Activated CD8-positive, alpha-beta memory T cell treated with anti-CD3 and anti-CD28 coated beads, Interleukin-2, amount 50 U/mL, for 24 hours (primary cell): Measurements from ENCODE around the gene PAOX.
"Not testable (repeated sequence)": the region's sequence is repeated elsewhere in the genome, so short reads cannot be mapped to it uniquely, and the experiment has no call there.

ENCODE experiments used
- DNase-seq: peaks from one replicate; pipeline ENCODE4 v3.0.0-alpha.2; 2020; ENCODE audit errors: extremely low read depth

Gene PAOX

DNA sequence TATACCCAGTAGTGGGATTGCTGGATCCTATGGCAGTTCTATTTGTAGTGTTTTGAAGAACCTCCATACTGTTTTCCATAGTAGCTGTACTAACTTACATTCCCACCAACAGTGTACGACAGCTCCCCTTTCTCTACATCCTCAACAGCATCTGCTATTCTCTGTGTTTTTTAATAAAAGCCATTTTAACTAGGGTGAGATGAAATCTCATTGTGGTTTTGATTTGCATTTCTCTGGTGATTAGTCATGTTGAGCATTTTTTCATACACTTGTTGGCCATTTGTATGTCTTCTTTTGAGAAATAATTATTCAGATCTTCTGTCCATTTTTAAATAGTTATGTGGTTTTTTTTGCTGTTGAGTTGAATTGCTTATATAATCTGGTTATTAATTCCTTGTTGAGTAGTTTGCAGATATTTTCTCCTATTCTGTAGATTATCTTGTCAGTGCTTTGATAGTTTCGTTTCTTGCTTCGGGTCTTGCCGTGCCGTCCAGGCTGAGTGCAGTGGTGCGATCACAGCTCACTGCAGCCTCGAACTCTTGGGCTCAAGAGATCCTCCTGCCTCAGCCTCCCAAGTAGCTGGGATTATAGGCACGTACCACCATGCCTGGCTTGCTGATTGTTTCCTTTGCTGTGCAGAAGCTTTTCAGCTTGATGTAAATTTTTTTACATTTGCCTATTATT is 26.9 kb downstream of the PAOX start:
- no peak for DNase-seq

DNA sequence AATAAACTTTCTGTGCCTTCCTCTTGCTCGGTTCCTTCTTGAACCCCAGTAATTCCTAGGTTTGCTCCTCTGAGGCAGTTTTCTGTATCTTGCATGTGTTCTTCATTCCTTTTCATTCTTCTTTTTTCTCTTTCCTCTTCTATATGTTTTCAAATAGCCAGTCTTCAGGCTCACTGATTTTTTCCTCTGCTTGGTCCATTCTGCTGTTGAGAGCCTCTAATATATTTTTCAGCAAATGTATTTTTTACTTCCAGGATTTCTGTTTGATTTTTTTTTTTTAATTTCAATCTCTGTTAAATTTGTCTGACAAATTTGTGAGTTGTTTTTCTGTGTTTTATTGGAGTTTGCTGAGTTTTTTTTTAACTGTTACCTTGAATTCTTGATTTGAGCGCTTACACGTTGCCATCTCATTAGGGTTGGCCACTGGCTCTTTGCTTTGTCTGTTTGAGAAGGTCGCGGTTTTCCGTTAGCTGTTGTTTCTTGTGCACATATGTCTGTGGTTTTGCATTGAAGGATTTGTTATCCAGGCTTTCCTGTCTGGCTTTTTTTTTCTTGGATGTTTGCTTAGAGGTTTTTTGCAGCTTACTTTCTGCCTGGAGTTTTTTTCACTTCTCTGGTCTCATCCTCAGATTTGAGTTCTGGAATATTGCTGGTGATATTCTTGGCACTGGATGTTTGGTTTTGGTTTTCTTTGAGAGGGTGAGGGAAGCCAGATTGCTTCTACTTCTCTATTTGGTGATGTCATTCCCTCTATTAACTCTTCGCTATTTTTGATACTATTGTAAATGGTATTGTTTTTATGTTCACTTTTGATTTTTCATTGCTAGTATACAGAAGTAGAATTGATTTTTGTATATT is 32.7 kb downstream of the PAOX start:
- DNase-seq: no peak

GRCh38 chr10:133412381-133412711 is 33.3 kb downstream of the PAOX start:
- no peak for DNase-seq

- DNase-seq: not testable (repeated sequence)
These were observed 35.3 kb downstream of the PAOX start for GRCh38 chr10:133414401-133414800.

DNA sequence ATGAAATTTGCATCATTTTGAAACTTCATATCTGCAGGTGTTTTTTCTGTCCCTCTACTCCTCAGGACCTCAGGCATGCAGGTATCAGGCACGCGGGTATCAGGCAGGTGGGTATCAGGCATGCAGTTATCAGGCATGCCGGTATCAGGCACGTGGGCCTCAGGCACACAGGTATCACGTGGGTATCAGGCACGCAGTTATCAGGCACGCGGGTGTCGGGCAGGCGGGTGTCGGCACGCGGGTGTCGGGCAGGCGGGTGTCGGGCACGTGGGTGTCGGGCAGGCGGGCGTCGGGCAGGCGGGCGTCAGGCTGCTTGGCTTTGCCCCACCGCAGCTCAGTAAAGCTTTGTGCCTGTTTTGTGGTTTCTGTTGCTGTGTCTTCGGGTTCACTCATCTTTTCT is 36.7 kb downstream of the PAOX start:
- no peak for DNase-seq

DNA sequence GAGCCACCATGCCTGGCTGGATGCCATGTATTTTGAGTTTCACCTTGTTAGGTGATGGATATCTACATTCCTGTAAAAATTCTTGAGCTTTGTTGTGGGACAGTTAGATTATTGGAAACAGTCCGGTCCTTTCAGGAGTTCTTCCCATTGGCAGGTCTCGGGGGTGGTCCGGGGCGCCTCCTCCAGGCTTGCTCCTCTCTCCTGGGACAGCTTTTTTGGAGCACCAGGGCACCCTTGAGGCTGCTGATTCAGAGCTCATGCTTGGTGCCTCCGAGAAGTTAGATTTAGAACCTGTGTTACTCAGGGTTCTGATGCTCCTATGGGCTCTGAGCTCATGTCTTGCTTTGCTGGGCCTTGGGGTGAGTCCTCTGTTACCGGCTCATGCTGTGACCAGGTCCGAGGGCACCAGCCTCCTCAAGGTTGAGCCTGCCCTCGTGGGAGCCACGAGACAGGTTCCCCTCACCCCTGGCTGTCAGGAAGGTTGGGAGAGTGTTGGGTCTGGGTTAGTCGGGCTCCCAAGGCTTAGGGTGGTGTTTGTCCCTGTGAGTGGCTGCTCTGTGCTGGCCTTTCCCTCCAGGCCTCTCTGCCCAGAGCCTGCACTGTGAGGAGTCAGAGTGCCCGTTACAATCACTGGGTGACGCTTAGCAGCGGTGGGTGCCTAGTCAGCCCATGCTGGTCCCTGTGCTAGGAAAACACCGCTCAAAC is 39.4 kb downstream of the PAOX start:
- no peak for DNase-seq

DNA sequence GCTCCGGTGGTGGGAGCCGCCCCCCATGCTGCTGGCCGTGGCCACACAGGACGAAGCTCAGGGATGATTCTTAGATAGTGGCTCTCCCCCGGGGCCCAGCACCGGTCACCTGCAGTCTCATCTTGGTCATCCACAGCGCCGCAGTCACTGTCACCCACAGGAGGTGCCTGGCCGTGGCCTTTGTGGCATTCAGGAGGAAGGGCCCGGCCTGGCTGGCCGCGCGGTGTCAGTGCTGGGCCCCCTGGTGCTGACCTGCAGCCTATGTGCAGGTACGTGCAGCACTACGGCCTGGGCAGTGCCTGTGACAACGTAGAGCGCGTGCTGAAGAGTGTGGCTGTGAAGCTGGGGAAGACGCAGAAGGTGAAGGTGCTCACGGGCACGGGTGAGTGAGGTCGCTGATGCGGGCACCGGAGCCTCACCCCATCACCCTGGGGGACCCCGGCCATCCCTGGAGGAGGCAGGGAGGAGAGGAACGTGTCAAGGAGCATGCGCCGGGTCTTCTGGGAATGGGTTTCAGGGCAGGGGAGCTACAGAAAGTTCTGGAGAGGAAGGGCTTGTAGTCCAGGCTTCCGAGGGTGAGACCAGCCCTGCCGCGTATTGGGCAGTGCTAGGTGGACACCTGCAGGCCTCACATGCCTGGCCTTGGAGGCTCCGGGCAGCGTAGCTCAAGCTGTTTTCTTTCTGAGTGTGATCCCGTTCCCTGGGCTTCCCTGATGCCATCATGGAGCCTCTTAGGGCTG is 40.3 kb downstream of the PAOX start:
- DNase-seq: no peak

GRCh38 chr10:133420028-133420427 is 41.0 kb downstream of the PAOX start:
- DNase-seq: no peak

DNA sequence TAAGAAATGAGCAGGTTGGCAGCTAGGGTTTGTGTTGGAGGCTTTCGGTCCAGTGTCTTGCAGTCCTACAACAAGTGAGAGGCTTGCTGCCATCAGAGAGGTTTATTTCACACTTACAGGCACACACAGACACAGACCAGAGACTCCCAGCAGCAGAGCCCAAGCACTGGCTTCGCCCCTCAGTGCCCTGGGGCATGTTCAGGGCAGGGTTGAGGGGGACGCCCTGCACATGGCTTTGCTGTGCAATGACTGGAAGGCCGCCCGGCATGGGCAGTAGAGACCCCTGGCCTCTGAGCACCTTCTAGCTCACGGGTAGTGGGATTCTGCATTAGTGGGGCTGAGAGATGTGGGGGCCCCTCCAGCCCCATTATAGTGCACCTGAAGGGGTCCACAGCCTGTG is 41.5 kb downstream of the PAOX start:
- DNase-seq: no peak

DNA sequence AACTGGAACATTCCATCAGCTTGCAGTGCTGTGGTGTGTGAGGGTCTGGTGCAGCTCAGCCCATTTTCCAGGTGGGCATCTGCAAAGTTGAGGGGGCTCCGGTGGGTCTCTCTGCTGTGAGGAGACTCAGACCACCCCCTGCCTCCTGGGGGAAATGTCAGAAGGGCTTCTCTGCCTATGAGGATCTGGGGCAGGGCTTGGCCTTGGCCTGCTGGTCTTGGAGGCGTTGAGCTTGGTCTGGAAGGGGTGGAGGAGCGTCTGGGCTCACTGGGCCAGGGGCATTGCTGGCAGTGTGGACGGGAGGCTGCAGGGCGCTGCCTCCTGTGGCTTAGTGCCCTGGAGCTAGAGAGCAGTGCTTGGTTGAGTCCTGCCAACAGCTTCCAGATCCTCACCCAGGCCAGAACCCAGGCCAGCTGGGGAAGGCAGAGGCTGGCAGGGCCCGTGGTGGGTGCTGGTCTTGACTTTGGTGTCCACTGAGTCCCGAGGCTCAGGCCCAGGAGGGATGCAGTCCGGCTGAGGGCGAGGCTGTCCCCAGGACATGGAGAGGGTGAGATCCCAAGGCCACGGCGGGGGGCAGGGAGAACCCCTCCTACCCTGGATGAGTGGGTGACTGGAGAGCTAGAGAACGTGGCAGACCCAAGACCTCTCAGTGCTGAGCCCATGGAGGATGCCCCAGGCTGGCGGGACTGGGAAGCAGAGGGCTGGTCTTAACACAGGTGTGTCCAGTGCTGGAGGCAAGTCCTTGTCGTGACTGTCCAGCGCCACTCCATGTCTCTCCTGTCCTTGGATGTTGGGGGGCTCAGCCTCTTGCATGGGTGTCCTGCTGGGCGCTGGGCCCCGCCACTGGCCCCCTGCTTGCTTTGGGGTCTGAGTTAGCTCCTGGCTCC is 42.5 kb downstream of the PAOX start:
- no peak for DNase-seq

- DNase-seq: no peak
These were observed 43.3 kb downstream of the PAOX start for GRCh38 chr10:133422223-133422806.

- no peak for DNase-seq
These were observed 44.0 kb downstream of the PAOX start for GRCh38 chr10:133422807-133423771.

GRCh38 chr10:133424102-133424501 is 45.0 kb downstream of the PAOX start:
- not testable (repeated sequence) for DNase-seq

GRCh38 chr10:133424601-133425000 is 45.5 kb downstream of the PAOX start, which contains the start of gene SPRN:
TSS of gene SPRN (minus strand) at chr10:133424625. CDS start at chr10:133423681, 944 bp downstream.
- not testable (repeated sequence) for DNase-seq

- not testable (repeated sequence) for DNase-seq
These were observed 50.5 kb downstream of the PAOX start for GRCh38 chr10:133429571-133429970.

DNA sequence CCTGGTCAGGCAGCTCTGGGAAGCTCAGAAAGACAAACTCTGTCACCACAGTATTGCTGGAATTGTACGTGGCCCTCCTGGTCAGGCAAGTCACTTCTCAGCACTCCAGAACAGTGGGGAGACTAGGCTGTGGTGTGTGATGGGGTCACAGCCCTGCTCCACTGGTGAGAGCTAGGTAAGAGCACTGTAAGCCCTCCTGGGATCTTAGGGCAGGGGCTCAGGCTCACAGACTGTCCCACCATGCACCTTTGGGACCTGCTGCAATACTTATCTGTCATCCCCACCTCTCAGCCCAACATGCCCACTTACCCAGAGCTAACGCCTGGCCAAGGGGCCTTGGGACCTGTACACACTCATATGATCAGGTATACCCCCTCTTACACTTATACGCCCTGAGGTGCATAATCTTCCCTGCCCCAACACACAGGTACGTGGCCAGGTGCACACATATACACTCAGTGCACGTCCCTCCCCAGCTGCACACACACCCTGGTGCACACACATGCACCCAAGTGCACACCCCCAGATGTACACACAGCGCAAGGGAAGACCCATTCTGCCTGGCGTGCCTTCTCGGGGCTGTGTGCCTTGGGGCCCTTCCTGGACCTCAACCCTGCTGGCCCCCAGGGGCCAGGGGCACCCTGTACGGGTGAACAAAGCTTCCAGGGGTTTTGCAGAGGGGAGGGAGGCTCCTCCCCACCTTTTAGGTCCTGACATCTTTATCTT is 53.0 kb downstream of the PAOX start:
- DNase-seq: not testable (repeated sequence)

GRCh38 chr10:133432789-133433188 is 53.7 kb downstream of the PAOX start:
- DNase-seq: not testable (repeated sequence)

GRCh38 chr10:133438711-133439273 is 59.7 kb downstream of the PAOX start:
- DNase-seq: no peak
